ENCODE results near the gene AP2A1.

The AP2A1 gene

GRCh38 chr19:49814010-49814409, 47.2 kb downstream of the AP2A1 start:
- no peak for DNase-seq

GRCh38 chr19:49816590-49816989, 49.8 kb downstream of the AP2A1 start:
- no peak for DNase-seq

- DNase-seq, result peak; percentile 93
Observed at GRCh38 chr19:49817964-49818648, 51.3 kb downstream of the AP2A1 start, which contains the start of gene MED25. Gene MED25 (plus strand): TSS chr19:49818289. CDS start chr19:49818342, 53 bp downstream.

- DNase-seq, result no peak
Observed at GRCh38 chr19:49818649-49819370, 52.0 kb downstream of the AP2A1 start.

GRCh38 chr19:49819452-49820115, 52.8 kb downstream of the AP2A1 start:
- peak; percentile 13 for DNase-seq

- DNase-seq, result peak; percentile 84
Observed at GRCh38 chr19:49820125-49820524, 53.3 kb downstream of the AP2A1 start.

GRCh38 chr19:49823472-49823871, 56.7 kb downstream of the AP2A1 start:
- DNase-seq, result peak; percentile 89

GRCh38 chr19:49824662-49825061, 57.9 kb downstream of the AP2A1 start:
- no peak for DNase-seq

GRCh38 chr19:49827034-49827433, 60.2 kb downstream of the AP2A1 start:
- DNase-seq, result no peak

GRCh38 chr19:49829200-49829599, 62.4 kb downstream of the AP2A1 start:
- DNase-seq, result no peak

GRCh38 chr19:49829721-49830120, 62.9 kb downstream of the AP2A1 start:
- DNase-seq, result no peak

GRCh38 chr19:49830766-49831165, 64.0 kb downstream of the AP2A1 start:
- no peak for DNase-seq

GRCh38 chr19:49831592-49831991, 64.8 kb downstream of the AP2A1 start:
- no peak for DNase-seq

GRCh38 chr19:49832556-49832955, 65.8 kb downstream of the AP2A1 start:
- DNase-seq, result no peak

- no peak for DNase-seq
Observed at GRCh38 chr19:49833599-49833998, 66.8 kb downstream of the AP2A1 start.

- DNase-seq, result no peak
Observed at GRCh38 chr19:49835562-49835961, 68.8 kb downstream of the AP2A1 start.

- DNase-seq, result no peak
Observed at GRCh38 chr19:49836176-49837008, 69.6 kb downstream of the AP2A1 start.

GRCh38 chr19:49837009-49837310, 70.2 kb downstream of the AP2A1 start:
- DNase-seq, result no peak

GRCh38 chr19:49837425-49837824, 70.6 kb downstream of the AP2A1 start:
- no peak for DNase-seq

GRCh38 chr19:49838885-49839588, 72.2 kb downstream of the AP2A1 start:
- no peak for DNase-seq

- DNase-seq, result no peak
Observed at GRCh38 chr19:49839713-49840112, 72.9 kb downstream of the AP2A1 start.

- no peak for DNase-seq
Observed at GRCh38 chr19:49840321-49840720, 73.5 kb downstream of the AP2A1 start.
